Heart left ventricle (tissue), 13 donors: Measurements from ENCODE around the gene SUCNR1.

Experiments used
- CTCF ChIP-seq, 12 donors: fragments of 200-600 bp; sonication (generic) in 4 of 12; IDR thresholded peaks; one replicate each; pipeline versions ENCODE4 v1.5.0 to v1.8.0; 2018 to 2022; ENCODE audit warnings: antibody characterized with exemption in 12 of 12, mild to moderate bottlenecking in 5 of 12
- POLR2A ChIP-seq, 2 donors: fragments of 450-650 bp; IDR thresholded peaks; one replicate each; pipeline ENCODE4 v1.6.1; 2017; ENCODE audit warnings: antibody characterized with exemption in 2 of 2, mild to moderate bottlenecking in 2 of 2, moderate library complexity in 2 of 2
- donor health status: ischemic (EF 13 %, LVEDD 7.1; RV severe dilation, severe dysfunction).
- donor health status: DM: no; HTN: yes; CAD: no.
- donor health status: DM: no; HTN: no; CAD: no.
- donor health status: ischemic (EF 25% LVEDD 6.9; RV normal size, moderate dysfunction).
- donor health status: ischemic (EF 25% LVEDD 5.7; RV mildly dilated, moderate dysfunction).
- donor health status: ischemic (EF 35%, LVEDD 5.7; RV mildly dilated, moderate dysfunction).
- donor health status: nonischemic (EF 11% LVEDD 7.7; RV severe dilation, severe dysfunction).
- donor health status: DM: yes; HTN: yes; CAD: no.
- donor health status: PGD.
- donor health status: ischemic (EF 29% LVEDD 5.4; RV normal size, mild dysfunction).
- donor health status: nonischemic (EF 23%, LVEDD 6.1; RV moderate dilation, normal function).

DNA sequence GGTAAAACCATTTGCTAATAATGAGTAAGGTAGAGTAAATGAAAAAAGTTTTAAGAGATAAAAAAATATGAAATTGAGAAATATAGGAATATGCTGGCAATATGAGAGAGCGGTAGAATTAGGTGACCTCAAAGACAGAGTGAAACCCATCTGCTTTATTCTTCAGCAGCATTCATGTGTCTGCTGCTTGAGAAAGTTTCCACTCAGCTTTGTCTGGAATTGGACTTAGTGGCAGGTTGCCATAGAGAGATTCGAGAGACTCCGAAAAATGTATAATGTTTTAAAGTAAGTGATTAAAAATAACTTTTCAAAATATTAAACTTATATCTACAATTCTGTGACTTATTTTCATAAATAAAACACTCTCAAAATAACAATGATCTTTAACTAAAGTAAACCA lies 5.0 kb downstream of the SUCNR1 start:
- no peak for TF ChIP-seq CTCF (IDR thresholded peaks at IDR 0.05)
- no peak for TF ChIP-seq POLR2A (IDR thresholded peaks at IDR 0.05)
